GM19372 (cell line): Measurements from ENCODE around the gene NAIP.
"Not testable (repeated sequence)": the region's sequence is repeated elsewhere in the genome, so short reads cannot be mapped to it uniquely, and the experiment has no call there.

Source experiments
- ATAC-seq: cut with Tn5 transposase; IDR thresholded peaks from one replicate; pipeline ENCODE4 v1.9.1; 2021; ENCODE audit warnings: mild to moderate bottlenecking, low read depth, moderate library complexity; ENCODE audit not compliant: unreplicated experiment

NAIP gene, protein sequence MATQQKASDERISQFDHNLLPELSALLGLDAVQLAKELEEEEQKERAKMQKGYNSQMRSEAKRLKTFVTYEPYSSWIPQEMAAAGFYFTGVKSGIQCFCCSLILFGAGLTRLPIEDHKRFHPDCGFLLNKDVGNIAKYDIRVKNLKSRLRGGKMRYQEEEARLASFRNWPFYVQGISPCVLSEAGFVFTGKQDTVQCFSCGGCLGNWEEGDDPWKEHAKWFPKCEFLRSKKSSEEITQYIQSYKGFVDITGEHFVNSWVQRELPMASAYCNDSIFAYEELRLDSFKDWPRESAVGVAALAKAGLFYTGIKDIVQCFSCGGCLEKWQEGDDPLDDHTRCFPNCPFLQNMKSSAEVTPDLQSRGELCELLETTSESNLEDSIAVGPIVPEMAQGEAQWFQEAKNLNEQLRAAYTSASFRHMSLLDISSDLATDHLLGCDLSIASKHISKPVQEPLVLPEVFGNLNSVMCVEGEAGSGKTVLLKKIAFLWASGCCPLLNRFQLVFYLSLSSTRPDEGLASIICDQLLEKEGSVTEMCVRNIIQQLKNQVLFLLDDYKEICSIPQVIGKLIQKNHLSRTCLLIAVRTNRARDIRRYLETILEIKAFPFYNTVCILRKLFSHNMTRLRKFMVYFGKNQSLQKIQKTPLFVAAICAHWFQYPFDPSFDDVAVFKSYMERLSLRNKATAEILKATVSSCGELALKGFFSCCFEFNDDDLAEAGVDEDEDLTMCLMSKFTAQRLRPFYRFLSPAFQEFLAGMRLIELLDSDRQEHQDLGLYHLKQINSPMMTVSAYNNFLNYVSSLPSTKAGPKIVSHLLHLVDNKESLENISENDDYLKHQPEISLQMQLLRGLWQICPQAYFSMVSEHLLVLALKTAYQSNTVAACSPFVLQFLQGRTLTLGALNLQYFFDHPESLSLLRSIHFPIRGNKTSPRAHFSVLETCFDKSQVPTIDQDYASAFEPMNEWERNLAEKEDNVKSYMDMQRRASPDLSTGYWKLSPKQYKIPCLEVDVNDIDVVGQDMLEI (N-terminal part only)

DNA sequence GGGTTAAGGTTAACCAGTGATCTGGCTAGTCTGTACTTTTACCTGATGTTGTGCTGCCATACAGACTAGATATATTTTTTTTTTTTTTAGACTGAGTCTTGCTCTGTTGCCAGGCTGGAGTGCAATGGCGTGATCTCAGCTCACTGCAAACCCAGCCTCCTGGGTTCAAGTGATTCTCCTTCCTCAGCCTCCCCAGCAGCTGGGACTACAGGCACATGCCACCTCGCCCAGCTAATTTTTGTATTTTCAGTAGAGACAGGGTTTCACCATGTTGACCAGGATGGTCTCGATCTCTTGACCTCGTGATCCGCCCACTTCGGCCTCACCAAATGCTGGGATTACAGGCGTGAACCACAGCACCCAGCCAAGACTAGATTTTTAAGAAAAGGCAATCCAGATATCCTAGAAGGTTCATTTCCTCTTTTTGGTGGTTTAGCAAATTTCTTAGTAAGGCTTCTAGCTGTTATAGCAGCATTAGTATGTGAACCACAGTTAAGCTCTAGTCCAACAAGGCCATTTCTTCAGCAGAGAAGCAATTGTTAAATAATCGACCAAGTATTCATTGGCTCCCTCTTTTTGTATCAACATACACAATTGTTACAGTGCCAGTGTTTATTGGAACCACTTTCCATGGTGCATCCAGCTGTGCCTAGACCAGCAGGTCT, at the start of gene NAIP:
Gene NAIP (minus strand): TSS at position 51 of the 665 bp plus-strand sequence. CDS start 12,424 bp downstream, outside the sequence.
- not testable (repeated sequence) for ATAC-seq

DNA sequence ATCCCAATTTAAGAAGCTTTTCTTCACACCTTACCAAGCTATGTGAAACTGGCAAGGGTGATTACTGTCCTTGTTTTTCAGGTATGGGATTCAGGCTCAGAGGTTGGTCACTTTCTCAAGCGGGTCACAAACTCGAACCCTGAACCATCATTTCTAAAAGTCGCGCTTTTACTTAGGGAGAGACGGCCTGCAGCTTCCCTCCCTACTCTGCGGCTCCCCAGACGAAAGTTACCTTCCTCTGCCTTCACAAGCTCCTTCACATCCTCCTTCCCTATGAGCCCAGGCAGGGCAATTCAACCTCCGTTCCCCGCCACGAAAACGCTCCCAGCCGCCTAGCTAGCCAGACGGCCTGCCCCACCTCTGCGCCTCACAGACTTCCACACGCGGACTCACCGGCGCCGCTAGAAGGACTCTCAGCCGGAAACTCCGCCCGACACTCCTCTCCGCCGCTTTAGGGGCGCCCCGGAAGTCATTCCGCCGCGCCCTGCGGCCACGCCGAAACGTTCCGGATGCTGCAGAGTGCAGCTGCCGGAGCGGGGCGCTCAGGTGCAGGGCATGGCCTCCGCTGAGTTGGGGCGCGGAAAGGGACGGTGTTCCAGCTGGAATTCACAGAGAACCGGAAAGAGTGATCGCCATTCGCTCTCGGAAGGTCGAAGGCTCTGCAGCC, 42.3 kb upstream of the NAIP start, which contains the start of gene GTF2H2:
Gene GTF2H2 (minus strand): TSS at position 415 of the 667 bp plus-strand sequence. CDS start 4,913 bp downstream, outside the sequence.
- peak; percentile 98 for ATAC-seq

DNA sequence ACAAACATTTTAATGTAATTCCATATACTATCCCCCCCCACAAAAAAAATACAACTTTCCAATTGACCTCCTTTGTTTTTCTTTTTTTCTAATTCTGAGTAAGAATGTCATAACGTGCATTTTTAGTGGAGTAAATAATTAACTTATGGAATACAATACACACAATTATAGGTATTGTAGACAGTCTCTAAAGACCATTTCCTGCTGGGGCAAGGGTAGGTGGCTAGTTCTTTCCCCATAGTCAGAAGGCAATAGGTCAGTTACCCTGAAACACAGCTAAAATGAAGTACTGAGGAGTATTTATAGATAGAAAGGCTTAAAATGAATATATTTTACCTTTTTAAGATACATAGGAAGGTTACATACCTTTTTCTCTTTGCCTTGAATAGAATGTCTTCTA, 36.2 kb upstream of the NAIP start:
- not testable (repeated sequence) for ATAC-seq

DNA sequence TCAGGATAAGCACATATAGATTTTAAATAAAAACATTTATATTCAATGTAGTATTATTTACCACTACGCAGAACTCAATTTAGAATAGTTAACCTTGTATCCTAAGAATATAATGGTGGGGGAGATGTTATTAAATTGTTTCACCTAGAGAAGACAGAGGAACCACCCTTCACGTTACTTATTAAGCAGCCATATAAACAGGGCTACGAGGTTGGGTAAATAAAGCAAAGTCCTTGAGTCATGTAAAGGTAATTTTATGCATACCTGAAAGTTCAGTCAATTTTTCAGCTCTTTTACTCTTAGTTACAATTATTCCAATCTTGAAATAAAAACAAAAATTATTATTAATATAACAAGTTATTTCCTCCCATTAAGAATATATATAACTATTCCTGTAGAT, 34.3 kb upstream of the NAIP start:
- ATAC-seq: not testable (repeated sequence)

DNA sequence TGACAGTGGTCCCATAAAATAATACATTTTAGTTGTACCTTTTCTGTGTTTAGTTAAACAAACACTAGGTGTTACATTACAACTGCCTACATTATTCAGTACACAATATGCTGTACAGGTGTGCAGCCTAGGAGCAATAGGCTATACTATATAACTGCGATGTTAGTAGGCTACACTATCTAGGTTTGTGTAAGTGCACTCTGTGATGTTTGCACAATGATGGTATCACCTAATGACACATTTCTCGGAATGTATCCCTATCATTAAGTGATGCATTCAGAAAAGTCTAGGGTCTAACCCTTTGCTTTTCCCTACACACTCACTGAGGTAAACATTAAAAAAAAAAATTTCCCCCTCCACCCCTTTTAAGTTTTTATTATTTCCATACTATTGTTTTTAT, 19.7 kb upstream of the NAIP start:
- not testable (repeated sequence) for ATAC-seq

DNA sequence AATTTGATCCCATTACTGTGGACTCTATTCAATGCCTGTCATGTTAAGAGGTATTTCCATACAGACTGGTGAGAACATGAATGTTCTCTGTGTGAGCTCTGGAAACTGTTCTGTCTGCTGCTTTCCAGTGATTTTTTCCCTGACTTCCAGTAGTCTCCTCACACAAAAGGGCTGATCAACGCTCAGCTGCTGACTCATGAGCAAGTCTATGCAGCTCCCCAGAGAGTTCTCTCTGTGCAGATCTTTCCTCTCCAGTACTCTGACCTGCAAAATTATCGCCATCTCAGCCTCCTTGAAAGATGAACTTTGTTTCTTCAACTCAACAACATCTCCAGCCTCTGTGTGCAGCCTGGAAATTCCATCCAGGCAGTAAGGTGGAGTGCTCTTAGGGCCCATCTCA, 19.0 kb upstream of the NAIP start:
- ATAC-seq: not testable (repeated sequence)

DNA sequence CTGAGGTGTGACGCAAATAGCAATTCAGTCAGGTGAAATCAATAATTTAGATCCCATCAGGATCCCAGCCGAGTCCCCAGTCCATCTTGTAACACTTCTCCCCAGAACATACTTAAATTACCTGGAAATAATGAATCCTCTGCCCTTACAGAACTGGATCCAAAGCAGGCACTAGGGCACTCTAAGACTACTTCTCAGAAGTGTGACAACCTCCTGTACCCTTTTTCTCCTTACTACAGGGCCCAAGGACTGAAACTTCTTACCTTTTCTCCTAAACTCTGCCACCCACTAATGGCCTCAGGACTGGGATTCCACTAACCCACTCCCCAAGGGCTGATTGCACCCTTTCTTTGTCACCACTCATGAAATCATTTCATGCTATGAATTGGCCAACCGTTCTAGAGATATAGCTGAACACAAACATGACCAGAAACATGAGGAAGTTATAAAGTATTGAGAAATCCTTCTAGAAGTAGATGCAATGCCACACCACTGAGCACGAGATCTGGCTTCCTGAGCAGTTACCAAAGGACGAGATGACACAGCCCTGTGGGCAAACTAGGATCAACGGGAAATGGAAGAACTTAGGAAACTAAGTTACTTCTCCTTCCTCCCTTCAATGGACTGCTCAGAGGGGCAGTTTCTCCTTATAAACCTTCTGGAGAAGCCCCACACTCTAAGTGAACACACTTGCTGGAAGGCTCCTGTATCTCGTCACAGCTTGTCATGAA, 6.1 kb upstream of the NAIP start:
- ATAC-seq: not testable (repeated sequence)

DNA sequence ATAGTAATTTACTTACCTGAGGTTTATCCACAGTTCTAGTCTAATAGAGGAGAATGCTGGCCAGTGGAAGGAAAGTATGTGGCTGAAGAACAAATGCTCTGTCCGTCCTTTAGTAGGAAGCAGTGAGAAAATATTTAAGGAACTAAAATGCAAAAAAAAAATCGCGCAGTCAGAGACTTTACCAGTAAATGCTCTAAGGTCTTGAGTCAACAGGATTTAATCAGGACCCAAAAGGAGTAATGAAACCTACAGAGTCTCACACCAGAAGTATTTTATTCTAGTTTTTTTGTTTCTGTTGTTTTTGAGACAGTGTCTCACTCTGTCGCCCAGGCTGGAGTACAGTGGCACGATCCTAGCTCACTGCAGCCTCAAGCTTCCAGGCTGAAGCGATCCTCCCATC, 4.5 kb downstream of the NAIP start:
- ATAC-seq: not testable (repeated sequence)

DNA sequence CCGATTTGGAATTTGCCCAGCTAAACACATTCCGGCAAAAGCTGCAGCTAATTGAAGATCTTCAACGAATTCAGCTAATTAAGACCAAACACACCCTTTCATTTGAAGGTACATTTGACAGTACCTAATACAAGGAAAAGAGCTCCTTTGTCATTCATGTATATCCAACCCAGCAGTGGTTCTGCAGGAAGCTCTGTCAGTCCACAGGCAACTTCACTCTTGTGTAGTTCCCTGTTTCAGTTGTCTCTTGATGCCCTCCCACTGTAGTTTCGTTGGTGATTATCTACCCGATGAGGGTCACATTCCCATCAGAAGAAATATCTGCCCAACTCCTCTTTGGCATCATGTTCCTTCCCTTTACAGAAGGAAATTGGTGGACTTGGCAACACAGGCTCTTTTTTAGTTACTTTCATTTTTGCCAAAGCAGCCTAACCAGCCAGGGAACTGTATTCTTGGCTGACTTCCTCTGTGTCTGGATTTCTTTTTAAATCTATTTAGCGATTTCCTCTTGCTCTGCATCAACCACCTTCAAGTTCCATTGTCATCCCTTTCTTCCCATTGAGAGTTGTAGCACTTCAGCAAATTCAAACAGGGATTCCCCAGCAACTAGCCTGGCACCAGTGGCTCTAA, 6.6 kb downstream of the NAIP start:
- ATAC-seq: not testable (repeated sequence)

DNA sequence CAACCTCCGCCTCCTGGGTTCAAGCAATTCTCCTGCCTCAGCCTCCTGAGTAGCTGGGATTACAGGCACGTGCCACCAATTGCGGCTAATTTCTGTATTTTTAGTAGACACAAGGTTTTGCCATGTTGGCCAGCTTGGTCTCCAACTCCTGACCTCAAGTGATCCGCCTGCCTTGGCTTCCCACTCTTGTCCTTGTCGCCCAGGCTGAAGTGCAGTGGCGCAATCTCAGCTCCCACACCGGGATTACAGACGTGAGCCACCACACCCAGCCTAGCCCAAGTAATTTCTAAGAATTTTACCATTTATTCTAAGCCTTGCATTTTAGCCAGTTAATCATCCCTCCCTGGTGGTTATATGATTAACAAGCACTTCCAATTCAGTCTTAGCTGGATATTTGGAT, 11.0 kb downstream of the NAIP start:
- ATAC-seq: no peak

DNA sequence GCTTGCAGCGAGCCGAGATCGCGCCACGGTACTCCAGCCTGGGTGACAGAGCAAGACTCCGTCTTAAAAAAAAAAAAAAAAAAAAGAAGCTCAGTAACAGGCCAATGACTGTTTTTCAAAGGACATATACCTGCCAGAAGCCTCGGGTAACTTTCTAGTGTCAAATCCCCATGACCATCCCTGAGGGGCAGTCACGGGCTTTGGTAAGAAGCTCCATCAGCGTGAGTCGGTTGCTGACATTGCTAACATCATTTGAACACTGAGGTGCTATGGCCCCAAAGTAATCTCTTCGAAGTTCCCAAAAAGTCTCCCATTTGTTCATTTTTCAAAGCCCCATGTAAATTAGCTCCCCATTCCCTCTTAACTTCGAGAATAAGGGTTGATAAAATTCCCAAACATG, 11.6 kb downstream of the NAIP start:
- ATAC-seq: no peak

DNA sequence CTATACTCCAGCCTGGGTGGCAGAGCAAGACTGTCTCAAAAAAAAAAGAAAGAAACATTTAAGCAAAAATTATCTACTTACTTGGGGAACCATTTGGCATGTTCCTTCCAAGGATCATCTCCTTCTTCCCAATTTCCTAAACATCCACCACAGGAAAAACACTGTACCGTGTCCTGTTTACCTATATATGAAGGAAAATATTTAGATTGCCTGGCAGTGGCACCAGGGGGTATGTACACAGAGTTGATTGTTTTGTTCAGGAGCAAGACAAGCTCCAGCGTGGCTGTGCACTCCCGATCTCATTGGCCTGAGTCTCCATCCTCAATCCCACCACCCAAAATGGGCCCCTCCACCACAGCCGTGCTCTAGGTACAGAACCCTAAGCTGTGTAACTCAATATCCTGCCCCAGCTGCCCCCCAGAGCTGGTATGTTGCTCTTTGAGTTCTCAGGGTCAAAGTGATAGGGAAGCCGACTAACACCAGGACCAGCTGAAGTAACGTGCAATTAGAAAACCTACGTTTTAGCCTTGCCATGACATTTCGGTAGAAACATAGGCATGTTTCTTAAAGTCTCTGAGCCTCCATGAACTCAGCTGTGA, 13.8 kb downstream of the NAIP start:
- ATAC-seq: no peak

DNA sequence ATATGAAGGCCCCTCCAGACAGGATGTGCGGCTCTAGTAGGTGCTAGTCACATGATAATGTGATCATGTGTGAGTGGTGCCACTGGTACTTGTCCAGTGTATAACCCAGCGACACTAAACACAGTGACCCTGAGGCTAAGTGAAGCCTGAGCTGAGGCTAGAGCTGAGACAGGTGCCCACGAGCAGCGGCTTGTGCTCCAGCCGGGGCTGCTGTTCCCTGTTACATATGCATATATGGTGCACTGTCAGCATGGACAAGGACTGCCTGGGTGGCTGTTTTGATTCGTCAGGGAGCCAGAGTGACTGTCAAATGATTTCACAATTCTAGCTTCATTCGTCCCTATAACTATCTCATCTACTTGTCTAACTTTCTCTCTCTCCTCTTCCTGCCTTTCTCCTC, 18.2 kb downstream of the NAIP start:
- not testable (repeated sequence) for ATAC-seq

DNA sequence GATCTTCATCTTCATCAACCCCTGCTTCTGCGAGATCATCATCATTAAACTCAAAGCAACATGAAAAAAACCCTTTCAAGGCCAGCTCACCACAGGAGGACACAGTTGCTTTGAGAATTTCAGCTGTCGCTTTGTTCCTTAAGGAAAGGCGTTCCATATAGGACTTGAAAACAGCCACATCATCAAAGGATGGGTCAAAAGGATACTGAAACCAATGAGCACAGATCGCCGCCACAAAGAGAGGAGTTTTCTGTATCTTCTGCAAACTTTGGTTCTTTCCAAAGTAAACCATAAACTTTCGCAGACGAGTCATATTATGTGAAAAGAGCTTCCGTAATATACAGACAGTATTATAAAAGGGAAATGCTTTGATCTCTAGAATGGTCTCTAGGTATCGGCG, 40.3 kb downstream of the NAIP start:
- ATAC-seq: not testable (repeated sequence)

DNA sequence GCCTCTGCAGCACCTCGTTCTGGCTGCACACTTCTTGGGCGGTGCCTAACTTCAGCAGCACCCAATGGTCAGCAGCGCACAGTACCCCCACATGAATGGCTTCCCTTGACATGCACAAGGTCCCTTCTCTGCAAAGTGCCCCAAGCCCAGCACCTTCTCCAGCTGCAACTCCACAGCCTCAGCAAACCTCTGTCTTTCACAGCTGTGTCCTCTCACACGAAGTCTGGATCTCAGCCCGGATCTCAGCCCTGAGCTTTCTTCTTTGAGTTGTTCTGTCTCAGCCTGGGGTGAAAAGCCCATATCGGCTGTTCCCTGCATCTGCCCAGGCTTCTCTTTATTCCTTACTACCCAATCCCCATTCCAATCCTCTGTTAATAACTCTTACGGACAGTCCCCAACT, 57.9 kb downstream of the NAIP start:
- not testable (repeated sequence) for ATAC-seq

DNA sequence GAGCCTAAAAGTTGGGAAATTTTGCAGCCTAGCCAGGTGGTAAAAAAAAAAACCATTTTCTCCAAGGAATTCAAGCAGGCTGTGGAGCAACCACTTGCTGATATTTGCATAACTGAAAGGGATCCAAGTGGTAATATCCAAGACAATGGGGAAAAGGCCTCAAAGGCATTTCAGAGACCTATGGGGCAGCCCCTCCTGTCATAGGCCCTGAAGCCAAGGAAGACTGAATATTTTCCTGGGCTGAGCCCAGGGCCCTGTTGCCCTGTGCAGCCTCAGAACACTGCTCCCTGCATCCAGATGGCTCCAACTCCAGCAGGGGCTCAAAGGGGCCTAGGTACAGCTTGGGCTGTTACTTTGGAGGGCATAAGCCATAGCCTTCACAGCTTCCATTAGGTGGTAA, 60.6 kb downstream of the NAIP start:
- not testable (repeated sequence) for ATAC-seq

DNA sequence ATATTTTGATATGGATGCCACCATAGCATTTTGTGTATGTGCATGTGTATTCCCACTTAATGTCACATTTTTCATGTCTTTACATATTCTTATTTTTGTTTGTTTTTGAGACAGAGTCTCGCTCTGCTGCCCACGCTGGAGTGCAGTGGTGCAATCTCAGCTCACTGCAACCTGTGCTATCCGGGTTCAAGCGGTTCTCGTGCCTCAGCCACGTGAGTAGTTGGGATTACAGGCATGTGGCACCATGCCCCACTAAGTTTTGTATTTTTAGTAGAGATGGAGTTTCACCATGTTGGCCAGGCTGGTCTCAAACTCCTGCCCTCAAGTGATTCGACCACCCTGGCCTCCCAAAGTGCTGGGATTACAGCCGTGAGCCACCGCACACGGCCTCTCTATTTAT, 72.1 kb downstream of the NAIP start:
- ATAC-seq: not testable (repeated sequence)

DNA sequence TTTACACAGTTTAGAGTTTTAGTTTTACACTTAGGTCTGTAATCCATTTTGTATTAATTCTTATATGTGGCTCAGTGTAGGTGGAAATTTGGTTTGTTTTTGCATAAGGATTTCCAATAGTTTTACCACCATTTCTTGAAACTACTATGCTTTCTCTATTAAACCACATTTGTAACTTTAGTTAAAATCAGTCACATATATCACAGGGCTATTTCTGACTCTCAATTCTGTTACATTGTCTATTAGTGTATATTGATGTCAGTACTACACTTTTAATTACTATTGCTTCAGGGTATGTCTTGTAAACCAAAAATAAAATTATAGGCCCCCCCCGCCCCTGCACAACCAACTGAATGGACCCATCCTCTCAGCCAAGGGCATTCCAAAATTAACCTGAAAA, 92.6 kb downstream of the NAIP start:
- not testable (repeated sequence) for ATAC-seq
